Testis (tissue), 2 donors: ENCODE measurements around the gene PLAC8L1.

Source experiments
- CTCF ChIP-seq, 3 experiments: fragments of 450-650 bp in 2 of 3; fragments of 200-600 bp in 1 of 3; sonication (generic) in 1 of 3; IDR thresholded peaks; one replicate each; pipeline ENCODE4 v1.5.1; 2016 to 2019; ENCODE audit warnings: antibody characterized with exemption in 3 of 3, mild to moderate bottlenecking in 2 of 3, moderate library complexity in 1 of 3
- POLR2A ChIP-seq: fragments of 450-650 bp; IDR thresholded peaks from one replicate; pipeline ENCODE4 v1.6.1; 2017; ENCODE audit warnings: antibody characterized with exemption, mild to moderate bottlenecking, moderate library complexity

- TF ChIP-seq CTCF (IDR thresholded peaks at IDR 0.05) (no peak), POLR2A (no peak)
Observed at GRCh38 chr5:146091881-146092280, 13.5 kb downstream of the PLAC8L1 start.
